HCT116 (cell line): Measurements from ENCODE around the gene TGFBRAP1. TPM values are rescaled to one million over a fixed set of nuclear protein-coding genes. Genes with fewer than 3 reads are reported as not detected.

Experiments used
- ATAC-seq: fragments of 200-7000 bp; cut with Tn5 transposase; 2 replicates; pipeline ENCODE4 v1.9.1; 2020; ENCODE audit warnings: mild to moderate bottlenecking, moderate library complexity
- BruUV-seq: library from RNA; stranded (reverse); fragments of 400-500 nt; replicated peaks from 2 replicates; lab custom pipeline; 2021; lab: Mats Ljungman, UMichigan
- CTCF ChIA-PET: fragments of 300-600 bp; sonication (Branson Sonifier 250); formaldehyde crosslinking; loops from one replicate; lab custom pipeline; 2021; ENCODE audit warnings: antibody characterized with exemption; lab: Charles Lee
- POLR2A ChIA-PET: fragments of 300-600, 350-600 bp; sonication (Branson Sonifier 250); formaldehyde crosslinking; loops from one replicate; lab custom pipeline; 2021; ENCODE audit warnings: antibody characterized with exemption; lab: Charles Lee
- RAD21 ChIA-PET, 2 experiments: fragments of 300-600 bp; sonication (Branson Sonifier 250); formaldehyde crosslinking; loops; one replicate each; lab custom pipeline; 2023; ENCODE audit warnings: low total read pairs in 2 of 2; ENCODE audit not compliant: uncharacterized antibody in 2 of 2, unreplicated experiment in 2 of 2, low non-redundant PET in 1 of 2; lab: Charles Lee
- DNase-seq: peaks from one replicate; pipeline ENCODE4 v3.0.0-alpha.2; 2010; ENCODE audit warnings: low read depth, low spot score
- H2AFZ ChIP-seq: fragments of 200-600 bp; shearing (Covaris generic), sonication (generic); 2 replicates; pipeline ENCODE4 v1.6.1; 2017; ENCODE audit warnings: low read depth, mixed run types, mixed read lengths, antibody characterized with exemption, low read length; ENCODE audit not compliant: poor library complexity, severe bottlenecking
- H3K27ac ChIP-seq: 2 replicates; pipeline ENCODE4 v1.5.1; 2012; ENCODE audit warnings: low read depth, low read length
- H3K27me3 ChIP-seq: fragments of 200-600 bp; sonication (generic); 2 replicates; pipeline ENCODE4 v1.6.1; 2016; ENCODE audit warnings: mixed run types, low read length, mixed read lengths; ENCODE audit not compliant: insufficient read depth
- H3K36me3 ChIP-seq, 2 experiments: fragments of 200-500 bp in 1 of 2; fragments of 200-600 bp in 1 of 2; sonication (Bioruptor generic) in 1 of 2; sonication (generic) in 1 of 2; 2 replicates each; pipeline versions ENCODE4 v1.5.1 to v1.6.1; 2014 to 2016; ENCODE audit warnings: low read length in 2 of 2, inconsistent platforms in 1 of 2, mixed read lengths in 1 of 2, mixed run types in 1 of 2; ENCODE audit not compliant: insufficient read depth in 2 of 2, control insufficient read depth in 1 of 2
- H3K4me1 ChIP-seq, 2 experiments: fragments of 200-600 bp in 1 of 2; sonication (generic) in 1 of 2; 2 replicates each; pipeline versions ENCODE4 v1.5.1 to v1.6.1; 2012 to 2017; ENCODE audit warnings: low read length in 2 of 2, inconsistent platforms in 1 of 2, mild to moderate bottlenecking in 1 of 2, mixed read lengths in 1 of 2, mixed run types in 1 of 2, moderate library complexity in 1 of 2; ENCODE audit not compliant: insufficient read depth in 2 of 2, control insufficient read depth in 1 of 2
- H3K4me2 ChIP-seq: fragments of 200-600 bp; sonication (generic); 2 replicates; pipeline ENCODE4 v1.6.1; 2017; ENCODE audit warnings: mixed run types, low read length, mixed read lengths
- H3K4me3 ChIP-seq, 2 experiments: fragments of 200-600 bp in 1 of 2; sonication (generic) in 1 of 2; replicated peaks in 1 of 2; 2 replicates each; pipeline ENCODE4 v1.5.1; 2011 to 2016; ENCODE audit warnings: low read length in 2 of 2, control low read depth in 1 of 2, low read depth in 1 of 2, mild to moderate bottlenecking in 1 of 2, mixed read lengths in 1 of 2, mixed run types in 1 of 2
- H3K79me2 ChIP-seq: fragments of 200-600 bp; sonication (generic); 2 replicates; pipeline ENCODE4 v1.6.1; 2017; ENCODE audit warnings: mild to moderate bottlenecking, mixed run types, low read length, moderate library complexity, mixed read lengths; ENCODE audit not compliant: insufficient read depth
- H3K9ac ChIP-seq: fragments of 200-600 bp; sonication (generic); 2 replicates; pipeline ENCODE4 v1.6.1; 2016; ENCODE audit warnings: low read length, mixed read lengths
- H3K9me2 ChIP-seq: fragments of 200-600 bp; sonication (generic), shearing (Covaris generic); 2 replicates; pipeline ENCODE4 v1.6.1; 2017; ENCODE audit warnings: mixed run types, mild to moderate bottlenecking, moderate library complexity; ENCODE audit not compliant: insufficient read depth
- H3K9me3 ChIP-seq, 2 experiments: fragments of 200-500 bp in 1 of 2; fragments of 200-600 bp in 1 of 2; sonication (Bioruptor generic) in 1 of 2; sonication (generic) in 1 of 2; 2 replicates each; pipeline ENCODE4 v1.6.1; 2014 to 2017; ENCODE audit warnings: low read length in 2 of 2, mixed read lengths in 2 of 2, inconsistent platforms in 1 of 2, low read depth in 1 of 2, mild to moderate bottlenecking in 1 of 2, mixed run types in 1 of 2, moderate library complexity in 1 of 2; ENCODE audit not compliant: control insufficient read depth in 1 of 2, insufficient read depth in 1 of 2
- H4K20me1 ChIP-seq: fragments of 200-600 bp; sonication (generic), shearing (Covaris generic); 2 replicates; pipeline ENCODE4 v1.6.1; 2017; ENCODE audit warnings: mixed run types, mild to moderate bottlenecking, moderate library complexity; ENCODE audit not compliant: insufficient read depth
- CTCF ChIP-seq, 3 experiments: fragments of 200-600 bp in 1 of 3; sonication (generic) in 1 of 3; IDR thresholded peaks in 2 of 3; conservative IDR thresholded peaks in 1 of 3; 2 replicates each; pipeline ENCODE4 v1.5.1; 2012 to 2017; ENCODE audit warnings: low read depth in 2 of 3, low read length in 2 of 3, antibody characterized with exemption in 1 of 3, borderline replicate concordance in 1 of 3, control low read depth in 1 of 3, mild to moderate bottlenecking in 1 of 3, mixed read lengths in 1 of 3, mixed run types in 1 of 3, moderate library complexity in 1 of 3; ENCODE audit not compliant: insufficient read depth in 1 of 3
- JUND ChIP-seq: IDR thresholded peaks from 2 replicates; pipeline ENCODE4 v1.6.1; 2012
- SRF ChIP-seq: IDR thresholded peaks from 2 replicates; pipeline ENCODE4 v1.6.1; 2012; ENCODE audit warnings: low read depth
- ZBTB33 ChIP-seq: IDR thresholded peaks from 2 replicates; pipeline ENCODE4 v1.6.1; 2011; ENCODE audit warnings: mild to moderate bottlenecking, low read length, moderate library complexity; ENCODE audit not compliant: insufficient replicate concordance; ENCODE audit errors: extremely low read depth
- intact Hi-C: fragments of 100-400 bp; cut with micrococcal nuclease; formaldehyde crosslinking; loops from 2 replicates; pipeline ENCODE4 v1.10.0; 2022
- total RNA-seq: library from RNA; stranded (reverse); gene quantifications from one replicate; pipeline ENCODE4 v1.2.1, GENCODE V29; 2021; ENCODE audit not compliant: unreplicated experiment

TGFBRAP1 gene
- total RNA-seq, 1 experiment from 2014 or later = 18.3 TPM

GRCh38 chr2:105375001-105375561 is 45.5 kb upstream of the TGFBRAP1 start:
- Histone ChIP-seq H3K79me2 (peaks cover 62% of the 10 kb centered on the region), H3K27ac (no peak overlapping the region), H3K4me2 (no peak overlapping the region), H3K27me3 (no peaks in the 10 kb centered on the region), H4K20me1 (no peaks in the 10 kb centered on the region), H3K36me3 (peaks cover 22 to 39% of the 10 kb centered on the region in 2 experiments; a peak in 2 of 4 replicates), H3K9me3 (no peaks in the 10 kb centered on the region), H3K4me3 (no peak overlapping the region)
- DNase-seq (no peak), ATAC-seq (no peak)
- no TSS peak for BruUV-seq
- POLR2A ChIA-PET = no interaction called here
- TF ChIP-seq CTCF (IDR thresholded peaks at IDR 0.05 in 2 of 3, conservative IDR thresholded peaks at IDR 0.05 in 1 of 3; ENCODE audit: borderline replicate concordance in 1 of 3, insufficient read depth in 1 of 3, low read depth in 2 of 3, low read length in 2 of 3) (no peak), SRF (no peak), JUND (no peak), ZBTB33 (no peak)
- TF ChIP-seq, all 23 proteins: peak for 0
- H3K9me2 ChIP-seq = no peaks in the 10 kb centered on the region
- H3K9ac ChIP-seq = no peak overlapping the region
- intact Hi-C loops = no loop called here
- no peak overlapping the region for H2AFZ ChIP-seq
- RAD21 ChIA-PET = no interaction called here
- CTCF ChIA-PET = no interaction called here
- H3K4me1 ChIP-seq = no peaks in the 10 kb centered on the region
